Measurements from ENCODE around the gene JUN.

DNA sequence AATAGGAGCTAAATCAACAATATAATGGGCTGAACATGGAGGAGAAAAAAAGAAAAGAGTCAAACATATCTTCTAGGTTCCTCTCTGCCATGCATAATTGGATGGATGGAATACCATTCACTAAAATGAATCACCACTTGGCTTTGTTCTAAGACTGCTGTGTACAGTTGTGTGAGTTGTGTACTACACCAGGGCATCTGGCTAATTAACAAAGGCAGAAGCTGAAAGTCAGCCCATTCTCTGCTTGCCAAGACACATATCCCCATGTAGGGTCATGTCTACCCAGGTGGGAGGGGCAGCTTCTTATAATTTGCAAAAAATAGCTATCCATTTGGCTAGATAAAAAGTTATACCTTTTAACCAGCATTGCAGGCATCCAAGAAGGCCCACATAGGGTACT, 21.0 kb downstream of the JUN start:
- TF ChIP-seq, protein P1, sequence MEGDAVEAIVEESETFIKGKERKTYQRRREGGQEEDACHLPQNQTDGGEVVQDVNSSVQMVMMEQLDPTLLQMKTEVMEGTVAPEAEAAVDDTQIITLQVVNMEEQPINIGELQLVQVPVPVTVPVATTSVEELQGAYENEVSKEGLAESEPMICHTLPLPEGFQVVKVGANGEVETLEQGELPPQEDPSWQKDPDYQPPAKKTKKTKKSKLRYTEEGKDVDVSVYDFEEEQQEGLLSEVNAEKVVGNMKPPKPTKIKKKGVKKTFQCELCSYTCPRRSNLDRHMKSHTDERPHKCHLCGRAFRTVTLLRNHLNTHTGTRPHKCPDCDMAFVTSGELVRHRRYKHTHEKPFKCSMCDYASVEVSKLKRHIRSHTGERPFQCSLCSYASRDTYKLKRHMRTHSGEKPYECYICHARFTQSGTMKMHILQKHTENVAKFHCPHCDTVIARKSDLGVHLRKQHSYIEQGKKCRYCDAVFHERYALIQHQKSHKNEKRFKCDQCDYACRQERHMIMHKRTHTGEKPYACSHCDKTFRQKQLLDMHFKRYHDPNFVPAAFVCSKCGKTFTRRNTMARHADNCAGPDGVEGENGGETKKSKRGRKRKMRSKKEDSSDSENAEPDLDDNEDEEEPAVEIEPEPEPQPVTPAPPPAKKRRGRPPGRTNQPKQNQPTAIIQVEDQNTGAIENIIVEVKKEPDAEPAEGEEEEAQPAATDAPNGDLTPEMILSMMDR (conservative IDR thresholded peaks at IDR 0.05 in 1 of 2, IDR thresholded peaks at IDR 0.05 in 1 of 2; ENCODE audit: extremely low read depth in 1 of 2, insufficient read depth in 1 of 2, low read depth in 1 of 2, low read length in 2 of 2): no peak
- TF ChIP-seq EZH2 (IDR thresholded peaks at IDR 0.05; ENCODE audit: borderline replicate concordance, low read length): no peak
